22Rv1 (cell line): Measurements from ENCODE around the gene PRRG3.

ENCODE experiments used
- H3K27ac ChIP-seq: fragments of 450-650 bp; 2 replicates; pipeline ENCODE4 v1.5.1; 2017
- ZFX ChIP-seq: fragments of 450-650 bp; IDR thresholded peaks from 2 replicates; pipeline ENCODE4 v1.6.1; 2017; ENCODE audit warnings: antibody characterized with exemption, borderline replicate concordance
- TF ChIP-seq, protein P1 (sequence below): fragments of 450-650 bp; IDR thresholded peaks from 2 replicates; pipeline ENCODE4 v1.5.1; 2017; ENCODE audit warnings: mild to moderate bottlenecking

Gene PRRG3

DNA sequence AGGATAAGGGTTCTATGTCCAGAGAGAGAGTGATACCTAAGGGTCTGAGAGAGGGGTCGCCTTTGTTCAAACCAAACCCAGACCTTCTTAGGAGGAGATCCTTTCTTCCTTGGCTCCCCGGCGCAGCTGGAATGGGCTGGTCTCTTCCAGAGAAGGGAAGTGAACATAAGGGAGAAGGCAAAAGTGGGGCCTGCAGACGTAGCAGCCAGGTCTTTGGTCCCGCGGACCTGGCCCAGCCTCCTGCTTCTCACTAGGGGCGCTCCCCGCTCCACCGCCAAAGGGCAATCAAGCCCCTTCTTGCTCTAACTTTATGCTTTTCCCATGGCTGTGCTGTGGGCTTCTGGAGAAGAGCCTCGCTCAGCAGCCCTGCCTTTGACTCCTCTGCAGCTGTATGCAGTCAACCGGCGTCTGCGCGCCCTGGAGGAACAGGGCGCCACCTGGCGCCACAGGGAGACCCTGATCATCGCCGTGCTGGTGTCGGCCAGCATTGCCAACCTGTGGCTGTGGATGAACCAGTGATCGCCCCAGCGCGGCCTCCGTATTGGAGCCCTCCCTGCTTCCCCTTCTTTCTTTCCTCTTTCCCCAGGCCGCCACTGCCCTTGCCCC is 27.1 kb downstream of the PRRG3 start:
- TF ChIP-seq, protein P1, sequence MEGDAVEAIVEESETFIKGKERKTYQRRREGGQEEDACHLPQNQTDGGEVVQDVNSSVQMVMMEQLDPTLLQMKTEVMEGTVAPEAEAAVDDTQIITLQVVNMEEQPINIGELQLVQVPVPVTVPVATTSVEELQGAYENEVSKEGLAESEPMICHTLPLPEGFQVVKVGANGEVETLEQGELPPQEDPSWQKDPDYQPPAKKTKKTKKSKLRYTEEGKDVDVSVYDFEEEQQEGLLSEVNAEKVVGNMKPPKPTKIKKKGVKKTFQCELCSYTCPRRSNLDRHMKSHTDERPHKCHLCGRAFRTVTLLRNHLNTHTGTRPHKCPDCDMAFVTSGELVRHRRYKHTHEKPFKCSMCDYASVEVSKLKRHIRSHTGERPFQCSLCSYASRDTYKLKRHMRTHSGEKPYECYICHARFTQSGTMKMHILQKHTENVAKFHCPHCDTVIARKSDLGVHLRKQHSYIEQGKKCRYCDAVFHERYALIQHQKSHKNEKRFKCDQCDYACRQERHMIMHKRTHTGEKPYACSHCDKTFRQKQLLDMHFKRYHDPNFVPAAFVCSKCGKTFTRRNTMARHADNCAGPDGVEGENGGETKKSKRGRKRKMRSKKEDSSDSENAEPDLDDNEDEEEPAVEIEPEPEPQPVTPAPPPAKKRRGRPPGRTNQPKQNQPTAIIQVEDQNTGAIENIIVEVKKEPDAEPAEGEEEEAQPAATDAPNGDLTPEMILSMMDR: peak; percentile 69
- TF ChIP-seq ZFX: no peak
- no peak overlapping the region for H3K27ac ChIP-seq

DNA sequence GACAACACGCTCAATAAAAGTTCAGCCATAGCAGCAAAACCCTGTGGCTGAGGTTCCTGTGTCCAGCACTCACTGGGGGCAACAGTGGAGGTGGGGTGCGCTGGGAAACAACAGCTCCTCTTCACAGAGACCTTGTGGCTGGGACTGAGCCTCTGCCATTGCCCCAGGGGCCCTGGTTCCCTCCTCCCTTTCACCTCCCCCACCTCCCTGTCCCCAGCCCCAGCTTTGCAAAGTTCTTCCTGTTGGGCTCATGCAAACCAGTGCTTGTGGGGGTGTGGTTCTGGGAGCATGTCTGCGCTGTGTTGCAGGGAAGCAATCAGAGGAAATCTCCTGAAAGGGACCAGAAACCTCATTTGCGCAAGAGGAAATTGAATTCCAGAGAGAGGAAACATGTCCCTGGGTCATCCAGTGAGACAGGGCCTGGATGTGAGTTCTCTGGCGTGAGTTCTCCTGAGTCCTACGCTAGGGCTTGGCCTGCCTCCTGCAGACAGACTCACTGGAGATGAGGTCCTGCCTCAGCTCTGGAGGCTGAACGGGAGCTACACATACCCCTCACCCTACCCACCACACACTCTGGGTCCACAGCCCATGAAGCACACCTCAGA is 28.0 kb downstream of the PRRG3 start:
- TF ChIP-seq, protein P1: no peak
- no peak for TF ChIP-seq ZFX
- no peak overlapping the region for H3K27ac ChIP-seq

DNA sequence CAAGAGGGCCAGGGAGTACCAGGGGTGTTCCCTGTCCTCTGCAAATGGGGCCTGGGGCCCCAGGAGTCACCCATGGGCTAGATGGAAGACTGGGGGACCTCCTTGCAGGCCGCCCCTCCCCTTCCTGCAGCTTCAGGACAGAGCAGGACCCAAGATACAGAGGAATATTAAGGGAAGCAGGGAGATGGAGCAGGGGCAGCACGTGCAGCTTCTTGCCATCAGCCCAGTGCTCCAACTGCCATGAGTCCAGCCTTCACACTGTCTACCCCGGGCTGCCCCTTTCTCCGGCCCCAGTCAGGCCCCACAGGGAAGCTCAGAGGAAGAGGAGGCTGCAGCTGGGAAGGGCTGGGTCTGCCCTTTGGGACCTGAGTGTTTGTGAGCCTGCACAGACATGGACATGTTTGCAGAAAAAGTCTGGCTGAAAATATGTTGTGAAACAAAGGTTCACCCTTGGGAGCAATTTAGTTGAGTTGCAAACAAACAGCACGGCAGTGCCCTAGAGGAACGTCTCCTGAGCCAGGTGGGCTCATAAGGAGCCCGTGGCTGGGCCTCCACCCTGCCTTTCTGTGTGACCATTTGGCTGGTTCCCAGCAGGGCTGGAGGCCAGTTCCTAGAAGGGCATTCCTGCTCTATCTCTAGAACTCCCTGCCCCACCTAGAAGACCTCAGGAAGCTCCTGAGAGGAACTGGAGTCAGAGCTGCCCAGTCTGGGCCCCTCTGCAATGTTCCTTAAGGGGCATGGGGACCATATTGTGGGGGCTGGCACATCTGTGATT is 29.5 kb downstream of the PRRG3 start:
- H3K27ac ChIP-seq: no peak overlapping the region
- TF ChIP-seq, protein P1: no peak
- no peak for TF ChIP-seq ZFX

DNA sequence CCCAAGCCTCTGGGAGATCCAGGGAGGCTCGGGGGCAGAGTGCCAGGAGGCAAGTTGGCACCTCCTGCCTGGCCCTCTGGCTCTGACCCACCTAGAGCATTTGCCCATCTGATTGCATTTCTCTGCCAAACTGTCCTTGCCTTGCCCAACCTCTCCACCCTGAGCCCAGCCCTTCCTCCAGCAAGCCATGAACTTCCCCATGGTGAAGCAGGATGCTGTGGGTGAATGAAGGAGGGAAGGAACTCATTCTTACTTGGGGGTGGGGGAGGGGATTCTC is 30.0 kb downstream of the PRRG3 start:
- TF ChIP-seq, protein P1: no peak
- no peak for TF ChIP-seq ZFX
- no peak overlapping the region for H3K27ac ChIP-seq

DNA sequence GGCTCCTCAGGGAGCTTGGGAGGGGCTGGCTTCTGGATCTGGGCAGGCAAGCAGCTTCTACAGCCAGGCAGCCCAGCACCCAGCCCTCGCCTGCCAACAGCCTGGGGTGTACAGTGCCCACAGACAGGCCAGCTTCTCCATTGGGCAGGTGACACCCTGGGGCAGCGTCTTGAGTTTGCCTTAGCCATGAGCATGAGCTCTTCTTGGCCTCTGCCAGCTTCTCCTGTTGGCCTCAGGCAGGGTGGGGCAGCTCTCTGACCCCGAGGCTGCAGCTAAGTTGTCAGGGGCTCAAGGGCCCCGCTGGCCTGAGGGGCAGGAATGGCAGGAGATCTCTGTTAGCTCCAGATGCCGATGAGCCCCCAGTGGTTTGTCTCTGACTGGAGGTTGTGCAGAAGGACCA is 31.5 kb downstream of the PRRG3 start:
- H3K27ac ChIP-seq: no peak overlapping the region
- TF ChIP-seq, protein P1: no peak
- no peak for TF ChIP-seq ZFX

DNA sequence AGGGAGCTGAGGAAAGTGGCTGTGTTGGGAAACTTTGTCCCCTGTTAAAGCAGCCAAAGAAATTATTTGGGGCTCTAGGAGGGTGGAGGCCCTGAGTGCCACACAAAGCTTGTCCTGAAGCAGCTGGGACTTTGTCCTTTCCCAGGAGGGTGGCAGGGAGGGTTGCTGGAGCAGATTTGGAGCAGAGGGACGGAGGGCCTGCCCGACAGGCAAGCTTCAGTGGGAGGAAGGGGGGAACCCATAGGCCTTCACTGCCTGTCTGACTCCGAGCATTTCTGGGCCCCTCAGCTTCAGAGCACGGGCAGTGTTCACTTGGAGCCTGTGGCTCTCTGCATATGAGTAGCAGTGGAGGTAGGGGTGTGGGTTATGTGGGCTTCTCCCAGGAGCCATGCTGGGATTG is 32.1 kb downstream of the PRRG3 start:
- no peak overlapping the region for H3K27ac ChIP-seq
- TF ChIP-seq, protein P1: no peak
- TF ChIP-seq ZFX: no peak
